Jurkat, Clone E6-1 (cell line): ENCODE results near the gene PPP1R12A.
"Not testable (repeated sequence)": the region's sequence is repeated elsewhere in the genome, so short reads cannot be mapped to it uniquely, and the experiment has no call there.

Source experiments
- DNase-seq: peaks from one replicate; pipeline ENCODE4 v3.0.0-alpha.2; 2011; ENCODE audit warnings: low read depth, low spot score
- H3K4me3 ChIP-seq: 2 replicates; pipeline ENCODE4 v1.5.1; 2011; ENCODE audit warnings: mild to moderate bottlenecking, low read length, control low read depth, moderate library complexity

PPP1R12A gene

GRCh38 chr12:79784366-79785065 is 150.4 kb downstream of the PPP1R12A start:
- DNase-seq, H3K4me3 ChIP-seq: not testable (repeated sequence)

- no peak overlapping the region for H3K4me3 ChIP-seq
- DNase-seq, result no peak
These were observed 152.6 kb downstream of the PPP1R12A start for GRCh38 chr12:79782172-79782900.

GRCh38 chr12:79778802-79779448 is 156.0 kb downstream of the PPP1R12A start:
- H3K4me3 ChIP-seq, result no peak overlapping the region
- no peak for DNase-seq

- no peak overlapping the region for H3K4me3 ChIP-seq
- no peak for DNase-seq
These were observed 158.8 kb downstream of the PPP1R12A start for GRCh38 chr12:79776111-79776510.

GRCh38 chr12:79775355-79776027 is 159.4 kb downstream of the PPP1R12A start:
- DNase-seq, result no peak
- H3K4me3 ChIP-seq, result no peak overlapping the region

GRCh38 chr12:79773896-79774295 is 161.0 kb downstream of the PPP1R12A start:
- no peak for DNase-seq
- H3K4me3 ChIP-seq, result no peak overlapping the region

GRCh38 chr12:79769860-79770485 is 164.9 kb downstream of the PPP1R12A start:
- H3K4me3 ChIP-seq, result no peak overlapping the region
- DNase-seq, result no peak

GRCh38 chr12:79769189-79769859 is 165.6 kb downstream of the PPP1R12A start:
- no peak for DNase-seq
- no peak overlapping the region for H3K4me3 ChIP-seq

GRCh38 chr12:79766705-79767464 is 168.0 kb downstream of the PPP1R12A start:
- no peak for DNase-seq
- no peak overlapping the region for H3K4me3 ChIP-seq

GRCh38 chr12:79765157-79765556 is 169.7 kb downstream of the PPP1R12A start:
- no peak for DNase-seq
- no peak overlapping the region for H3K4me3 ChIP-seq

- DNase-seq, result no peak
- H3K4me3 ChIP-seq, result no peak overlapping the region
These were observed 170.3 kb downstream of the PPP1R12A start for GRCh38 chr12:79764641-79765040.

- no peak overlapping the region for H3K4me3 ChIP-seq
- no peak for DNase-seq
These were observed 171.0 kb downstream of the PPP1R12A start for GRCh38 chr12:79763766-79764452.

- no peak overlapping the region for H3K4me3 ChIP-seq
- DNase-seq, result no peak
These were observed 173.6 kb downstream of the PPP1R12A start for GRCh38 chr12:79761341-79761740.

GRCh38 chr12:79747274-79747673 is 187.6 kb downstream of the PPP1R12A start:
- no peak for DNase-seq

GRCh38 chr12:79737875-79738718 is 196.8 kb downstream of the PPP1R12A start:
- no peak overlapping the region for H3K4me3 ChIP-seq
- peak; percentile 52 for DNase-seq

More at GRCh38 chr12:79747274-79747673, 187.6 kb downstream of the PPP1R12A start:
- H3K4me3 ChIP-seq, result no peak overlapping the region

- no peak overlapping the region for H3K4me3 ChIP-seq
- DNase-seq, result no peak
These were observed 202.3 kb downstream of the PPP1R12A start for GRCh38 chr12:79732638-79733037.

- H3K4me3 ChIP-seq, result no peak overlapping the region
- DNase-seq, result no peak
These were observed 208.9 kb downstream of the PPP1R12A start for GRCh38 chr12:79725987-79726386.
